HCT116 (cell line): Measurements from ENCODE around the gene ZNF292.

ENCODE experiments used
- EGR1 ChIP-seq: IDR thresholded peaks from 2 replicates; pipeline ENCODE4 v1.6.1; 2012; ENCODE audit warnings: low read depth
- EZH2 ChIP-seq: fragments of 200-600 bp; sonication (generic); IDR thresholded peaks from 2 replicates; pipeline ENCODE4 v1.6.1; 2017; ENCODE audit warnings: antibody characterized with exemption, mixed run types
- MAX ChIP-seq: IDR thresholded peaks from 2 replicates; pipeline ENCODE4 v1.6.1; 2012
- POLR2A ChIP-seq: IDR thresholded peaks from 2 replicates; pipeline ENCODE4 v1.7.0; 2011; ENCODE audit warnings: borderline replicate concordance; ENCODE audit not compliant: insufficient read depth, insufficient read length; ENCODE audit errors: extremely low read depth
- POLR2AphosphoS5 ChIP-seq: IDR thresholded peaks from 2 replicates; pipeline ENCODE4 v1.6.1; 2011; ENCODE audit warnings: mild to moderate bottlenecking, low read depth, low read length, moderate library complexity
- RAD21 ChIP-seq: IDR thresholded peaks from 2 replicates; pipeline ENCODE4 v1.6.1; 2012; ENCODE audit warnings: low read depth, mild to moderate bottlenecking
- SIN3A ChIP-seq: IDR thresholded peaks from 2 replicates; pipeline ENCODE4 v1.6.1; 2012; ENCODE audit warnings: low read depth
- YY1 ChIP-seq: IDR thresholded peaks from 2 replicates; pipeline ENCODE4 v1.6.1; 2011; ENCODE audit warnings: low read length, low read depth, moderate library complexity, mild to moderate bottlenecking; ENCODE audit not compliant: insufficient replicate concordance; ENCODE audit errors: extremely low read depth
- ZNF274 ChIP-seq: fragments of 200-500 bp; sonication (Bioruptor generic); IDR thresholded peaks from 2 replicates; pipeline ENCODE4 v1.6.1; 2014; ENCODE audit warnings: mild to moderate bottlenecking, low read depth, low read length, inconsistent platforms
- TF ChIP-seq, protein P1 (sequence below), 3 experiments: fragments of 200-600 bp in 1 of 3; sonication (generic) in 1 of 3; IDR thresholded peaks in 2 of 3; conservative IDR thresholded peaks in 1 of 3; 2 replicates each; pipeline ENCODE4 v1.5.1; 2012 to 2017; ENCODE audit warnings: low read depth in 2 of 3, low read length in 2 of 3, antibody characterized with exemption in 1 of 3, borderline replicate concordance in 1 of 3, control low read depth in 1 of 3, mild to moderate bottlenecking in 1 of 3, mixed read lengths in 1 of 3, mixed run types in 1 of 3, moderate library complexity in 1 of 3; ENCODE audit not compliant: insufficient read depth in 1 of 3
- TF ChIP-seq, protein P2 (sequence below): IDR thresholded peaks from 2 replicates; pipeline ENCODE4 v1.6.1; 2011; ENCODE audit warnings: mild to moderate bottlenecking, low read length, moderate library complexity; ENCODE audit not compliant: insufficient replicate concordance; ENCODE audit errors: extremely low read depth

DNA sequence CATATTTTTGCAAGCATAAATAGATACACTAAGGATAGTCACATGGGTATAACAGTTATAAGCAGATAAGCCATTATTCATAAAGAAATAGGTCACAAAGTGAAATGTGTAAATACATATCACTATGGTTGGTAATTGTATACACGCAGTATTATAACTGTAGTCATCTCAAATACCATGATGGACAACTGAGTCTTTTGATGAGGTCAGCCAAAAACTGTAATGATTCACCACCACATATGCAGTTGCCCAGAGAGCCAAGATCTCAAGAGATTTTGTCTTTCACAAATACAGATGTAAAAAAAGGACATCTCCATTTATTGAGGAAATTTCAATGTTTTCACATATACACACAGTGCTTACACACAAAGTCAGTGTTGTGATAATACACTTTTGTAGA, 28.3 kb downstream of the ZNF292 start:
- TF ChIP-seq ZNF274 = no peak
- no peak for TF ChIP-seq SIN3A
- TF ChIP-seq, protein P1, sequence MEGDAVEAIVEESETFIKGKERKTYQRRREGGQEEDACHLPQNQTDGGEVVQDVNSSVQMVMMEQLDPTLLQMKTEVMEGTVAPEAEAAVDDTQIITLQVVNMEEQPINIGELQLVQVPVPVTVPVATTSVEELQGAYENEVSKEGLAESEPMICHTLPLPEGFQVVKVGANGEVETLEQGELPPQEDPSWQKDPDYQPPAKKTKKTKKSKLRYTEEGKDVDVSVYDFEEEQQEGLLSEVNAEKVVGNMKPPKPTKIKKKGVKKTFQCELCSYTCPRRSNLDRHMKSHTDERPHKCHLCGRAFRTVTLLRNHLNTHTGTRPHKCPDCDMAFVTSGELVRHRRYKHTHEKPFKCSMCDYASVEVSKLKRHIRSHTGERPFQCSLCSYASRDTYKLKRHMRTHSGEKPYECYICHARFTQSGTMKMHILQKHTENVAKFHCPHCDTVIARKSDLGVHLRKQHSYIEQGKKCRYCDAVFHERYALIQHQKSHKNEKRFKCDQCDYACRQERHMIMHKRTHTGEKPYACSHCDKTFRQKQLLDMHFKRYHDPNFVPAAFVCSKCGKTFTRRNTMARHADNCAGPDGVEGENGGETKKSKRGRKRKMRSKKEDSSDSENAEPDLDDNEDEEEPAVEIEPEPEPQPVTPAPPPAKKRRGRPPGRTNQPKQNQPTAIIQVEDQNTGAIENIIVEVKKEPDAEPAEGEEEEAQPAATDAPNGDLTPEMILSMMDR (IDR thresholded peaks at IDR 0.05 in 2 of 3, conservative IDR thresholded peaks at IDR 0.05 in 1 of 3; ENCODE audit: borderline replicate concordance in 1 of 3, insufficient read depth in 1 of 3, low read depth in 2 of 3, low read length in 2 of 3) = no peak
- TF ChIP-seq RAD21 = no peak
- TF ChIP-seq EZH2 = no peak
- no peak for TF ChIP-seq POLR2A
- TF ChIP-seq YY1 = no peak
- TF ChIP-seq, protein P2, sequence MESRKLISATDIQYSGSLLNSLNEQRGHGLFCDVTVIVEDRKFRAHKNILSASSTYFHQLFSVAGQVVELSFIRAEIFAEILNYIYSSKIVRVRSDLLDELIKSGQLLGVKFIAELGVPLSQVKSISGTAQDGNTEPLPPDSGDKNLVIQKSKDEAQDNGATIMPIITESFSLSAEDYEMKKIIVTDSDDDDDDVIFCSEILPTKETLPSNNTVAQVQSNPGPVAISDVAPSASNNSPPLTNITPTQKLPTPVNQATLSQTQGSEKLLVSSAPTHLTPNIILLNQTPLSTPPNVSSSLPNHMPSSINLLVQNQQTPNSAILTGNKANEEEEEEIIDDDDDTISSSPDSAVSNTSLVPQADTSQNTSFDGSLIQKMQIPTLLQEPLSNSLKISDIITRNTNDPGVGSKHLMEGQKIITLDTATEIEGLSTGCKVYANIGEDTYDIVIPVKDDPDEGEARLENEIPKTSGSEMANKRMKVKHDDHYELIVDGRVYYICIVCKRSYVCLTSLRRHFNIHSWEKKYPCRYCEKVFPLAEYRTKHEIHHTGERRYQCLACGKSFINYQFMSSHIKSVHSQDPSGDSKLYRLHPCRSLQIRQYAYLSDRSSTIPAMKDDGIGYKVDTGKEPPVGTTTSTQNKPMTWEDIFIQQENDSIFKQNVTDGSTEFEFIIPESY = no peak
- TF ChIP-seq EGR1 = no peak
- no peak for TF ChIP-seq MAX
- TF ChIP-seq POLR2AphosphoS5 = no peak
